ENCODE data around the gene PPP2R2C.
A peak's percentile ranks its signal among the peaks of the same experiment; 100 is the strongest.

Gene PPP2R2C

DNA sequence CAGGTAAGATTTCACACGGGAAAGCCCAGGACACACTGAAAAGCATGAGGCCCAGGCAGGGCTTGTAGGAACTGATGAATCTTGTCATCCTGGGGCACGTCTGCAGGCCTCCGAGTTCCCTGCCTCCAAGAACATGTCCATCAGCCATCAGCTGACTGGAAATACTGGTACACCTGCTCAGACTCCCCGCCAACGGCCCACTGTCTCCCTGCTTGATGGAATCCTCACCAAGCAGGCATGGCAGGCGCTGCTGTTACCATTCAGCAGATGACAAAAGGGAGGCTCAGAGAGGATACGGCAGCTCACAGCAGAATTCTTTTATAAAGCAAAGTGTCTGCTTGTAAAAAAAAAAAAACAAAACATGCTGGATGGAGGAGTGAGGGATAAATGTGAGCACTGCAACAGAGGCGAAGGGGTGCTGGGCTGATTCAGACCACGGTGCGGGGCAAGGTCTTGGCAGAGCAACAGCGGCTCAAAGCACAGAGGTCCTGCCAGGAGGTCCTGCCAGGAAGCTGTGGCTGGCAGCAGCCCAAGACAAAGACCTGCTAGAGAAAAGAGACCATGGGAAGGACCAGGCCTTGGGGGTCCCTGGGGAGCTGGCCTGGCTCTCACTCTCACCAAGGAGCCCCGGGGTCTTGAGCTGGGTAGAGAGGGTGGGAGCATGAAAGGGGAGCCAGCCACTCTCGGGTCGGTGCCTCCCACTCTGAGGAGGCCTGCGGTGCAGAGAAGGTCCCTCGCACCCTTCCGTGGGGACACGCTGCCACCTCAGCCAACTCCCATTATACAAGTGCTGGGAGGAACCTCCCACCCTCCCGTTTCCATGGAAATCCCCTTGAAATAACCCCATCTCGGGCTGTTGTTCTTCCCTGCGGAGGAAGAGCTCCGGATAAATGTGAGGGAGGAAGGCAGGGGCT is 25.6 kb downstream of the PPP2R2C start:
- DNase-seq = no peak

DNA sequence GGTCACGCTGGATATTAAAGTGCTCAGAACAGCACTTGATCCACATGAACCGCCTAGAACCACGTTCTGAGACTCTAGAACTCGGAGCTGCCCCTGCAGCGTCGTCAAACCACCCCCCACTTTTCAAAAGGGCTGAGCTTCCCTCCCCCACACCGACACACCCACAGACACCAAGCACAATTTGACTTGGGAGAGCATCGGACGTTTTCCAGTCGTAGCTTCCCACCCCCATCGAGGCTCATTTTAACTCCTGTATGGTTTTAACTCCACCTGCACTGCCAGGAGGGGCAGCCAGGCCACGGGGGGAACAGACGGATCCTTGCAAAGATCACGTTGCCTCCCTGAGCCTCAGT is 26.3 kb downstream of the PPP2R2C start:
- DNase-seq = no peak

GRCh38 chr4:6445403-6446129 is 26.8 kb downstream of the PPP2R2C start:
- DNase-seq = no peak

DNA sequence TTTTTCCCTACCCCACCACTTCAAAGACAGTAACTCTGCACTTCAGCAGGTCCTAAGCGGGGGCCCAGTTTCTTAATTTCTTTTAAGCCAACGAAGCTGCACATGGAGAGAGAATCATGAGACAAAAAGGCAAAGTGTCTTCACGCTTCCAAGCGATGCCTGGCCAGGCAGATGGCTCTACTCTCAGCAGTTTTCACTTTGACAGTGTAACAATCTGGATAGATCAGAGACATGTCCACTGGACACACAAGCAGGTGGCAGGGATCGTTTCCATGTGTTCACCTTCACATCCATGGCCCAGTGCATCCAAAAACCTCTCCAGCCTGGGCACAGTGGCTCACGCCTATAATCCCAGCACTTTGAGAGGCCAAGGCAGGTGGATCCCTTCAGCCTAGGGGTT is 27.8 kb downstream of the PPP2R2C start:
- DNase-seq = peak; percentile 6

- peak; percentile 68 for DNase-seq
Measured at GRCh38 chr4:6443035-6444023, 29.1 kb downstream of the PPP2R2C start.

GRCh38 chr4:6442555-6442954 is 29.9 kb downstream of the PPP2R2C start:
- no peak for DNase-seq

- no peak for DNase-seq
Measured at GRCh38 chr4:6441758-6442157, 30.7 kb downstream of the PPP2R2C start.

DNA sequence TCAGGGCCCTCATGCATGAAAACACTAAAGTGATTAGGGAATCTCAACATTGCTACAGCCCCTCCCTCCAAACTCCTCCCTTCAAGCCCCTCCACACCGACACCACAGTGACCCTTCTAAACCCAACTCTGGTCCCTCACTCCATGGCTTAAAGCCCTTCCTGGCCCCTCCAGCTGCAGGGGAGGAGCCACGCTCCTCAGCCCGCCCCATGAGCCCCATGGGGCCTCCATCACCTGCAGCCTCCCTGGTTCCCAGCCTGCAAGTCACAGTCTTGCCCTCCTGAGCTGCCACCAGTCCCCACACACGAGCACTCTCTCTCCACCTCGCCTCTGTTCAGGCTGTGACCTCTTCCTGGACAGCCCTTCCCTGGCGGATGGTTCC is 31.2 kb downstream of the PPP2R2C start:
- DNase-seq = no peak

DNA sequence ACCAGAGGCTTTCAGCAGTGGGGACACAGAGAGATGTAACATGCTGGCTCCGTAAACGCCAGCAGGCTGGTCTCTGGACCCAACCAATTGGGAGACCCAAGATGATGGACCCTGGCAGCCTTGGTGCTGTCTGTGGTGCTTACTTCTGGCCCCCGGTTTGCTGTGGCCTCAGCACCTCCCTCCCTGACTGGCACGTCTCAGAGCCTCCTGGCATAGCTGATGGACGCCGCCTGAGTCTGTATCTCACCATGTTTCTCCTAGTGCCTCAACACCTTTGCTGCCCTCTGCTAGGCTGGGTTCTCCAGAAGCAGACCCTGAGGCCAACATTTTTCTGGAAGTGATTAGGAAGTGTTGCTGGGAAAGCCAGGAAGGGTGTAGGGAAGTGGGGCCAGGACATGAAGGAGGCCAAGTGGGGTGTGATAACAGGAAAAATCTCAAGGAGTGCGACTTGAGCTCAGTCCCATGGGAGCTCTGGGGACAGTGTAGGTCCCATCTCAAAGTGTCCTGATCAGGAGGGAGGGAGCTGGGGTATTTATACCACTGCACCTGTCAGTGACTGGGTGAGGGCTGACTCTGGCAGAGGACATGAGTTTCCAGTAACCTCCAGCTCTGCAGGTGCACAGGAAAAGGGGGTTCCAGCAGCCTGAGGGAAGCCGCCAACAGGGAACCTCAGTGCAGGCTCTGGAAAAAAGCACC is 31.8 kb downstream of the PPP2R2C start:
- no peak for DNase-seq

GRCh38 chr4:6439120-6439762 is 33.2 kb downstream of the PPP2R2C start:
- no peak for DNase-seq

DNA sequence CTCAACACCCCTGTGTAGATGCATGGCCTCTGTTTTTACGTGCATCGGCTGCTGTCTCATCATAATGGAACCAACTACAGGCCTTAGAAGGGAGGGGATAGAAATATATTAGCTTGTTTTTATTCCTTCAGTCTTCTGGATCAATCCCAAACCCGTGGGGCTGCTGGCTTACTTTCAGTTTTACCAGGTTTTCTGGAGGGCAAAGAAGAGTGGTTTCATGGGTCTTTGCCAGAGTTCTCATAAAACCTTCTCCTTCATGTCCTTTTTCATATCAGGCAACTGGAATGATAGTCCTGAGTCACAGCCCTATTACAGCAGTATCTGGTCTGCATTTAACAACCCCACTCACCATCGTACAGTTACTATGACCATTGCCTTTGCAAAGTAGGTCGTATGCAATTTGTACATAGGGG is 34.6 kb downstream of the PPP2R2C start:
- no peak for DNase-seq

DNA sequence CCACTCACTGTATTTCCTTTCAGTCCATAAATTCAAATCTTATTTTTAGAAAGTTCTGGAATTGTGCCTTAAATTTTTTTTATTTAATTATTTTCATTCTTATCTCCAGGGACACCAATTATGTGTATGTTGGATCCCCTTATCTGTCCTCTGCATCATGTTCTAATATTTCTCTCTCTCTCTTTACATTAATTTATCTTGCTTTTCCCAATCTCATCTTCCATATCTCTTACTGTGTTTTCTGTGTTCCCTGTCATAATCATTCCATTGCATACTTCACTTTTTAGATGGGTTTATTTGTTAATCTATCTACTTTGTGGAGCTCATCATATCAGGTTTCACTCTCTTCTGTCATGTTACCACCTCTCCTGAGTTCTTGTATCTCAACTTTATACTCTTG is 37.4 kb downstream of the PPP2R2C start:
- no peak for DNase-seq

DNA sequence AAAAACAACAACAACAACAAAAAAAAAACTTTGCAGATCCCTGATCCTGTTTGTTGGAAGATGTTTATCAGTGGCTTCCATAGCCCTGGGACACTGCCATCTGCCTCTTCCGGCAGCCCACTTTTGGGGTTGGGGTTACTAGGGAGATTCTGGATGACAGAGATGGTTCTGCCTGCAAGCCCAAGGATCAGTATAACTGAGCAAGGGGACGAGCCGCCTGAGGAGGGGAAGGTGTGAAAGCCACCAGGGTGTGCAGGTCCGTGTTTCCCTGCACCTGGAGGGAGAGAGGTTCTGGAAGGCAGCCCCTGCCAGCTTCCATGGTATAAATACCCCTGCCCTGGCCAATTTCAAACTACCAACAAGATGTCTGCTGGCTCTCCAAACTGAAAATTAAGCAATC is 41.5 kb downstream of the PPP2R2C start:
- DNase-seq = no peak

DNA sequence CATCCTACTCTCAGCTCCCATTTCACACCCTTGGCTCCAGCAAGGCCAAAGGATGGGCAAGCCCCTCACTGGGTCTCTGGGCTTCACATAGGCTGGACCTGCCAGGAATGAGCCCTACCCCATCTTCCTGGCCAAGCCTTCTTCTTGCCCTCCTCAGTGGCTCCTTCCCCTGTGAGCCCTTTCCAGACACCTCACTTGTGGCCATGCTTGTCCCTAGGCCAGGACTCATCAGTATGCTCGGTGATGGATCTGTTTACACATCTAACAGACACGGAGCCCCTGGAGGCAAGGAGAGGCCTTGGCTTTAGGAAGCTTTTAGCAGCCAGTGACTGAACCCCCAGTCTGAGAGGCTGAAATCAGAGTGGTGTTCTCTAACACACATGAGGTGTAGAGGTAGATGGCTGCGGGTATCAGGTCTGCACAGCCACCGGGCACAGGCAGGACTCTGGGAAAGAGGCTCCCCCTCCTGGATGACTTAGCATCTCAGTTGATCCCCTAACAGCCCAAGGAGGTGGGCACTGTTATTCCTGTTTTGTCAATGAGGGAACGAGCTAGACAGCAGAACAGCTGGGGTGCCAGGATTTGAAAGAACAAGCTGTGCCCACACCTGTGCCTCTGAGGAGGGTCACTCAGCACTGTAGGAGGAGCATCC is 44.8 kb downstream of the PPP2R2C start:
- DNase-seq = no peak

GRCh38 chr4:6426571-6427438 is 45.6 kb downstream of the PPP2R2C start:
- no peak for DNase-seq

GRCh38 chr4:6425911-6426310 is 46.5 kb downstream of the PPP2R2C start:
- no peak for DNase-seq

GRCh38 chr4:6425336-6425735 is 47.1 kb downstream of the PPP2R2C start:
- DNase-seq = no peak

GRCh38 chr4:6424425-6424824 is 48.0 kb downstream of the PPP2R2C start:
- no peak for DNase-seq

- no peak for DNase-seq
Measured at GRCh38 chr4:6423575-6423974, 48.8 kb downstream of the PPP2R2C start.

DNA sequence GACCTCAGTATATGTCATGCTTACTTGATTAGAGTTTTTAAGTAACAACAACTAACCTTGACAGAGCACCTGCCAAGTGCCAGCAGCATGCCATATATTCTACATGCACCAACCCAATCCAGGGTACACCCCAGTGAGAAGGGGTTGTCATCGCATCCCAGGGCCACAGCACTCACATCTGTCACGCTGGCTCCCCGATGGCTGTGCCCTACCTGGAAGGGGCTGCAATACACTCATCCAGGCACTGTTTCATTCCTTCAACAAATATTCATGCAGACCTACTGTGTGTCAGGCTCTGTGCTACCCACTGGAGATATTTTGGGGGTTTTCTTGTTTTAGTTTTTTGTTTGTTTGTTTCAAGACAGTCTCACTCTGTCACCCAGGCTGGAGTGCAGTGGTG is 49.5 kb downstream of the PPP2R2C start:
- DNase-seq = no peak

All from NCI-H2171 treated with DMSO at 0.1 percent for 48 hours (cell line).